ENCODE measurements around the gene RAB14. TPM values are rescaled to one million over a fixed set of nuclear protein-coding genes. Genes with fewer than 3 reads are reported as not detected.

Gene RAB14
- total RNA-seq, 2 experiments from 2014 or later: 8.6 to 37.1 TPM

DNA sequence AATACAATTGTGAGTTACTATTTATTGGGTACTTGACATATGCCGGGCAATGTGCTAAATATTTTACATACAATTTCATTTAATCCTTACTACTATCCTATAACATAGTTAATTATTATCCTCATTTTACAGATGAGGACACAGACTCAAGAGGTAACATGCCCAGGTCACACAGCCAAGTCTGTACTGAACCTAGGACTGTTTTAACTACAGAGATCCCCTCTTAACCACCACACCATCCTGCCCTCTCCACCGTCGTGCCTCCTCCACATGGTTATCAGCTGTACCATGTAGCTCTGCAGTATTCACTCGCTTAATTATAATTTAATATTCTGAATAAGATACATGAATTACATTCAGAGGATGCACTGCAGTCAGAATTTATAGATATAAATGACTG is 5.3 kb downstream of the RAB14 start:
- ChIA-PET CTCF (ENCODE audit: unreplicated experiment) (no interaction called here), POLR2A (interaction anchor here (0.6 kb wide), 1 partner anchor 15 kb away, joined by 3 read pairs; no protein-coding TSS in a partner anchor)
- Histone ChIP-seq H3K36me3 (ENCODE audit: insufficient read depth, low read length) (peaks cover 29% of the 10 kb centered on the region; the same call in 1 of the 2 replicates), H3K27ac (ENCODE audit: low read depth, low read length, poor library complexity, severe bottlenecking) (no peak overlapping the region), H2AFZ (ENCODE audit: low read length) (no peak overlapping the region), H3K79me2 (ENCODE audit: insufficient read depth, low read depth, low read length) (peaks cover 100% of the 10 kb centered on the region), H3K4me2 (ENCODE audit: low read length) (peak overlapping the region; percentile 45), H3K4me1 (ENCODE audit: insufficient read depth, low read length, poor library complexity, severe bottlenecking) (peaks cover 81% of the 10 kb centered on the region), H3K4me3 (ENCODE audit: low read depth, low read length, poor library complexity, severe bottlenecking) (no peak overlapping the region), H4K20me1 (ENCODE audit: insufficient read depth, low read length) (peaks cover 68% of the 10 kb centered on the region), H3K9me2 (ENCODE audit: insufficient read depth, low read length) (no peaks in the 10 kb centered on the region), H3K9me3 (ENCODE audit: low read length) (no peaks in the 10 kb centered on the region)
- DNase-seq (ENCODE audit: low spot score): no peak
- TF ChIP-seq, protein P1, sequence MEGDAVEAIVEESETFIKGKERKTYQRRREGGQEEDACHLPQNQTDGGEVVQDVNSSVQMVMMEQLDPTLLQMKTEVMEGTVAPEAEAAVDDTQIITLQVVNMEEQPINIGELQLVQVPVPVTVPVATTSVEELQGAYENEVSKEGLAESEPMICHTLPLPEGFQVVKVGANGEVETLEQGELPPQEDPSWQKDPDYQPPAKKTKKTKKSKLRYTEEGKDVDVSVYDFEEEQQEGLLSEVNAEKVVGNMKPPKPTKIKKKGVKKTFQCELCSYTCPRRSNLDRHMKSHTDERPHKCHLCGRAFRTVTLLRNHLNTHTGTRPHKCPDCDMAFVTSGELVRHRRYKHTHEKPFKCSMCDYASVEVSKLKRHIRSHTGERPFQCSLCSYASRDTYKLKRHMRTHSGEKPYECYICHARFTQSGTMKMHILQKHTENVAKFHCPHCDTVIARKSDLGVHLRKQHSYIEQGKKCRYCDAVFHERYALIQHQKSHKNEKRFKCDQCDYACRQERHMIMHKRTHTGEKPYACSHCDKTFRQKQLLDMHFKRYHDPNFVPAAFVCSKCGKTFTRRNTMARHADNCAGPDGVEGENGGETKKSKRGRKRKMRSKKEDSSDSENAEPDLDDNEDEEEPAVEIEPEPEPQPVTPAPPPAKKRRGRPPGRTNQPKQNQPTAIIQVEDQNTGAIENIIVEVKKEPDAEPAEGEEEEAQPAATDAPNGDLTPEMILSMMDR (conservative IDR thresholded peaks at IDR 0.05; ENCODE audit: low read length): no peak
- intact Hi-C loops (cut with micrococcal nuclease; ENCODE audit: unreplicated experiment): loop anchor here (2.0 kb wide), 1 partner anchor 14 kb away; no protein-coding TSS in a partner anchor
- BruUV-seq (replicated peaks): no TSS peak

DNA sequence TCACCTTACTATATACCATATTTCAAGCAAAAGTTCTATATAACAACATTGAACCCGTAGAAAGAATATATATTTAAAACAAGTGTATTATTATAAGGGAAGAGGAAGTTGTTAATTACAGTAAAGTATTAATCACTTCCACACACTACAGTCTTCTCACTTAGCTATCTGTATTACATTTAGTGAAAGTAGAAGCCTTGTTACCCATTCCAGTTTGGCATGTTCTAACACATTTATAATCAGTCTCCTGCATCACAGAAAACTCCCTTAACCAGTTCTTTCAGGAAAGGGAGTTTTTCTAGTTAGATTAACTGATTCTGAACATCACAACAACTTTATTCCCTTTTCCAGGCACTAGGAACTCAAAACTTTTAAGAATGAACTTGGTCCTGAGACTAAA is 6.9 kb downstream of the RAB14 start:
- H3K4me2 ChIP-seq (ENCODE audit: low read length): peak overlapping the region; percentile 27
- intact Hi-C loops (cut with micrococcal nuclease; ENCODE audit: unreplicated experiment): no loop called here
- TF ChIP-seq EZH2phosphoT487 (IDR thresholded peaks at IDR 0.05; ENCODE audit: borderline replicate concordance, low read depth, low read length): no peak
- TF ChIP-seq, protein P1 (conservative IDR thresholded peaks at IDR 0.05; ENCODE audit: low read length): no peak
- ChIA-PET POLR2A (interaction anchor here (0.5 to 1.3 kb wide), 4 partner anchors 9 to 486 kb away, joined by 3 to 5 read pairs (median 4); no protein-coding TSS in a partner anchor), CTCF (ENCODE audit: unreplicated experiment) (no interaction called here)
- no peaks in the 10 kb centered on the region for H3K9me2 ChIP-seq (ENCODE audit: insufficient read depth, low read length)
- H3K4me1 ChIP-seq (ENCODE audit: insufficient read depth, low read length, poor library complexity, severe bottlenecking): peaks cover 75% of the 10 kb centered on the region
- no peak for DNase-seq (ENCODE audit: low spot score)
- H3K36me3 ChIP-seq (ENCODE audit: insufficient read depth, low read length): peaks cover 35% of the 10 kb centered on the region; the same call in 1 of the 2 replicates
- peaks cover 100% of the 10 kb centered on the region for H3K79me2 ChIP-seq (ENCODE audit: insufficient read depth, low read depth, low read length)
- no TSS peak for BruUV-seq (replicated peaks)
- no peak overlapping the region for H3K4me3 ChIP-seq (ENCODE audit: low read depth, low read length, poor library complexity, severe bottlenecking)
- no peak overlapping the region for H2AFZ ChIP-seq (ENCODE audit: low read length)
- peaks cover 67% of the 10 kb centered on the region for H4K20me1 ChIP-seq (ENCODE audit: insufficient read depth, low read length)
- no peak overlapping the region for H3K27ac ChIP-seq (ENCODE audit: low read depth, low read length, poor library complexity, severe bottlenecking)
- H3K9me3 ChIP-seq (ENCODE audit: low read length): no peaks in the 10 kb centered on the region

DNA sequence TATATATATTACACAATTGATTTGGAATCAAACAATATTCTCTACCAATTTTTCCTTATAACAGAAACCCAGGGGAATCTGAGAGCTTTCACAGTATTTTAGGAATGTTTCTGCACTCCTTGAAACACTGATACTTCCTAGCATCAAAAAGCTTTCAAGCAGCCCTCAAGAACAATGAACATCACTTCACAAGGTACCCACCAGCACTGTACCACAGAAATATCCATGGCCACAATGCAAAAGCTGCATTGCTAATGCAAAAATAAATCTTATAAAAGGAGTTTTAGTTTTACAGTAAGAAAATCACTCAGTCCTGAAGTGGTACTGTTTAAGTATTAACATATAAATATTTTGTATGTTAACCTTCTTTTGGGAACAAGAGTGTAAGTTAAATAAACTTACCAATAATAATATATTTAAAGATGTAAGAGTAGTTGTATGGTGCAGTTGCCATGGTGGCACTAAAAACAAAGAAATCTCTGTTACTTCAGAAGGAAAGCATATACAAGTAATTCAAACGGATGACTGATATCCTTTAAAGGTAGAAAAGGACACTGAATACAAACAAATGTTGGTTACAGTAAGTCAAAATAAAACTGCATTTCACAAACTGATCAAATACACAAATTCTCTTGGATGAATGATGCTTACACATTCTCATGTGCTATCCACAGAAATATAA is 8.6 kb downstream of the RAB14 start:
- Histone ChIP-seq H3K4me3 (ENCODE audit: low read depth, low read length, poor library complexity, severe bottlenecking) (no peak overlapping the region), H3K36me3 (ENCODE audit: insufficient read depth, low read length) (peaks cover 44% of the 10 kb centered on the region), H4K20me1 (ENCODE audit: insufficient read depth, low read length) (peaks cover 51% of the 10 kb centered on the region), H3K27ac (ENCODE audit: low read depth, low read length, poor library complexity, severe bottlenecking) (no peak overlapping the region), H3K9me3 (ENCODE audit: low read length) (no peaks in the 10 kb centered on the region), H3K4me2 (ENCODE audit: low read length) (peak overlapping the region; percentile 30; the same call in 1 of the 2 replicates), H2AFZ (ENCODE audit: low read length) (no peak overlapping the region), H3K79me2 (ENCODE audit: insufficient read depth, low read depth, low read length) (peaks cover 100% of the 10 kb centered on the region), H3K4me1 (ENCODE audit: insufficient read depth, low read length, poor library complexity, severe bottlenecking) (peaks cover 59% of the 10 kb centered on the region), H3K9me2 (ENCODE audit: insufficient read depth, low read length) (no peaks in the 10 kb centered on the region)
- TF ChIP-seq, protein P1 (conservative IDR thresholded peaks at IDR 0.05; ENCODE audit: low read length): no peak
- ChIA-PET CTCF (ENCODE audit: unreplicated experiment) (interaction anchor here (0.5 kb wide), 1 partner anchor 208 kb away, joined by 3 read pairs; no protein-coding TSS in a partner anchor), POLR2A (interaction anchor here (0.6 to 1.3 kb wide), 2 partner anchors 133 to 462 kb away, joined by 3 to 5 read pairs; no protein-coding TSS in a partner anchor)
- intact Hi-C loops (cut with micrococcal nuclease; ENCODE audit: unreplicated experiment): no loop called here
- no peak for DNase-seq (ENCODE audit: low spot score)
- BruUV-seq (replicated peaks): no TSS peak
